HG03520 (cell line): ENCODE results near the gene RPS21.

Source experiments
- ATAC-seq: cut with Tn5 transposase; IDR thresholded peaks from one replicate; pipeline ENCODE4 v1.9.1; 2021; ENCODE audit warnings: mild to moderate bottlenecking, moderate library complexity; ENCODE audit not compliant: unreplicated experiment

The RPS21 gene

GRCh38 chr20:62409086-62409853 is 22.4 kb downstream of the RPS21 start:
- ATAC-seq = no peak

- no peak for ATAC-seq
Measured at GRCh38 chr20:62409931-62410745, 23.2 kb downstream of the RPS21 start.

- ATAC-seq = no peak
Measured at GRCh38 chr20:62410746-62411478, 24.0 kb downstream of the RPS21 start.

GRCh38 chr20:62411479-62412193 is 24.7 kb downstream of the RPS21 start:
- ATAC-seq = no peak

GRCh38 chr20:62412194-62413024 is 25.5 kb downstream of the RPS21 start:
- no peak for ATAC-seq

- no peak for ATAC-seq
Measured at GRCh38 chr20:62413025-62413570, 26.2 kb downstream of the RPS21 start.

GRCh38 chr20:62413896-62414481 is 27.1 kb downstream of the RPS21 start:
- no peak for ATAC-seq

- no peak for ATAC-seq
Measured at GRCh38 chr20:62415354-62416111, 28.6 kb downstream of the RPS21 start.

GRCh38 chr20:62416651-62417637 is 30.0 kb downstream of the RPS21 start:
- ATAC-seq = no peak

- no peak for ATAC-seq
Measured at GRCh38 chr20:62417981-62418708, 31.2 kb downstream of the RPS21 start.

GRCh38 chr20:62418709-62419487 is 32.0 kb downstream of the RPS21 start:
- ATAC-seq = no peak

- ATAC-seq = no peak
Measured at GRCh38 chr20:62419759-62420158, 32.9 kb downstream of the RPS21 start.

- ATAC-seq = no peak
Measured at GRCh38 chr20:62420846-62421715, 34.2 kb downstream of the RPS21 start.

- ATAC-seq = no peak
Measured at GRCh38 chr20:62421716-62421990, 34.8 kb downstream of the RPS21 start.

GRCh38 chr20:62422636-62423325 is 35.9 kb downstream of the RPS21 start:
- ATAC-seq = no peak
